H9 (cell line): ENCODE data around the gene CCBE1. TPM values are rescaled to one million over a fixed set of nuclear protein-coding genes. Genes with fewer than 3 reads are reported as not detected.

Source experiments
- DNase-seq: peaks from one replicate; pipeline ENCODE4 v3.0.0-alpha.2; 2017
- H2AFZ ChIP-seq: one replicate; pipeline ENCODE4 v1.6.1; 2013; ENCODE audit warnings: mild to moderate bottlenecking, low read length, control low read depth, moderate library complexity
- H2AK5ac ChIP-seq: 2 replicates; pipeline ENCODE4 v1.6.1; 2013; ENCODE audit warnings: low read length, control low read depth, mixed read lengths; ENCODE audit not compliant: insufficient read length
- H2BK120ac ChIP-seq: one replicate; pipeline ENCODE4 v1.6.1; 2013; ENCODE audit warnings: low read depth, mild to moderate bottlenecking, low read length, control low read depth, inconsistent platforms; ENCODE audit not compliant: poor library complexity, severe bottlenecking
- H2BK12ac ChIP-seq: 2 replicates; pipeline ENCODE4 v1.6.1; 2013; ENCODE audit warnings: low read length, control low read depth, mixed read lengths, low read depth; ENCODE audit not compliant: insufficient read length
- H2BK15ac ChIP-seq: 2 replicates; pipeline ENCODE4 v1.6.1; 2013; ENCODE audit warnings: low read depth, low read length, control low read depth
- H2BK20ac ChIP-seq: one replicate; pipeline ENCODE4 v1.6.1; 2013; ENCODE audit warnings: low read depth, mild to moderate bottlenecking, low read length, control low read depth, inconsistent platforms; ENCODE audit not compliant: poor library complexity, severe bottlenecking
- H2BK5ac ChIP-seq: 2 replicates; pipeline ENCODE4 v1.6.1; 2013; ENCODE audit warnings: low read length, control low read depth, mixed read lengths; ENCODE audit not compliant: insufficient read length
- H3K14ac ChIP-seq: 2 replicates; pipeline ENCODE4 v1.6.1; 2013; ENCODE audit warnings: low read length, control low read depth; ENCODE audit not compliant: insufficient read depth
- H3K18ac ChIP-seq: 2 replicates; pipeline ENCODE4 v1.6.1; 2013; ENCODE audit warnings: low read depth, mild to moderate bottlenecking, mixed read lengths, low read length, control low read depth; ENCODE audit not compliant: insufficient read length
- H3K23ac ChIP-seq: 2 replicates; pipeline ENCODE4 v1.6.1; 2013; ENCODE audit warnings: low read length, control low read depth, mixed read lengths, low read depth; ENCODE audit not compliant: insufficient read length
- H3K23me2 ChIP-seq: 2 replicates; pipeline ENCODE4 v1.6.1; 2013; ENCODE audit warnings: low read depth, mild to moderate bottlenecking, mixed read lengths, low read length, control low read depth; ENCODE audit not compliant: insufficient read length, poor library complexity, severe bottlenecking
- H3K27ac ChIP-seq: 2 replicates; pipeline ENCODE4 v1.5.1; 2013; ENCODE audit warnings: low read length, control low read depth, mixed read lengths, low read depth; ENCODE audit not compliant: insufficient read length
- H3K27me3 ChIP-seq: 2 replicates; pipeline ENCODE4 v1.6.1; 2013; ENCODE audit warnings: low read length, control low read depth, inconsistent platforms; ENCODE audit not compliant: insufficient read depth
- H3K4ac ChIP-seq: 2 replicates; pipeline ENCODE4 v1.6.1; 2013; ENCODE audit warnings: low read depth, mild to moderate bottlenecking, control low read depth, inconsistent platforms, low read length, moderate library complexity
- H3K4me1 ChIP-seq: 2 replicates; pipeline ENCODE4 v1.6.1; 2013; ENCODE audit warnings: low read length, control low read depth, inconsistent platforms; ENCODE audit not compliant: insufficient read depth
- H3K4me2 ChIP-seq: 2 replicates; pipeline ENCODE4 v1.6.1; 2013; ENCODE audit warnings: low read length, control low read depth, mixed read lengths; ENCODE audit not compliant: insufficient read length, insufficient read depth
- H3K56ac ChIP-seq: 2 replicates; pipeline ENCODE4 v1.6.1; 2013; ENCODE audit warnings: low read depth, mild to moderate bottlenecking, mixed read lengths, low read length, control low read depth; ENCODE audit not compliant: insufficient read length
- H3K79me1 ChIP-seq: 2 replicates; pipeline ENCODE4 v1.6.1; 2013; ENCODE audit warnings: low read depth, mild to moderate bottlenecking, moderate library complexity, low read length, control low read depth, inconsistent platforms; ENCODE audit not compliant: insufficient read depth, poor library complexity, severe bottlenecking
- H3K79me2 ChIP-seq: 2 replicates; pipeline ENCODE4 v1.6.1; 2013; ENCODE audit warnings: low read length, control low read depth, inconsistent platforms; ENCODE audit not compliant: insufficient read depth
- H3K9ac ChIP-seq: 2 replicates; pipeline ENCODE4 v1.6.1; 2013; ENCODE audit warnings: low read length, control low read depth, mixed read lengths; ENCODE audit not compliant: insufficient read length; ENCODE audit errors: extremely low read depth
- H3K9me3 ChIP-seq: one replicate; pipeline ENCODE4 v1.6.1; 2013; ENCODE audit warnings: low read depth, low read length, inconsistent platforms; ENCODE audit not compliant: control insufficient read depth
- H3T11ph ChIP-seq: one replicate; pipeline ENCODE4 v1.6.1; 2013; ENCODE audit warnings: mild to moderate bottlenecking, low read length, control low read depth, inconsistent platforms
- H4K20me1 ChIP-seq: one replicate; pipeline ENCODE4 v1.6.1; 2013; ENCODE audit not compliant: control insufficient read depth, insufficient read length, insufficient read depth
- H4K5ac ChIP-seq: 2 replicates; pipeline ENCODE4 v1.6.1; 2013; ENCODE audit warnings: low read depth, mild to moderate bottlenecking, mixed read lengths, low read length, control low read depth; ENCODE audit not compliant: insufficient read length
- H4K8ac ChIP-seq: replicated peaks from 2 replicates; pipeline ENCODE4 v1.6.1; 2013; ENCODE audit warnings: low read length, control low read depth, mixed read lengths, low read depth; ENCODE audit not compliant: insufficient read length
- H4K91ac ChIP-seq: 2 replicates; pipeline ENCODE4 v1.6.1; 2013; ENCODE audit warnings: low read depth, mild to moderate bottlenecking, moderate library complexity, mixed read lengths, low read length, control low read depth; ENCODE audit not compliant: insufficient read length
- H3K27ac Mint-ChIP-seq, 3 experiments: 2 replicates in 2 of 3; 3 replicates in 1 of 3; pipeline ENCODE4 v1.8.0; 2020 to 2021; ENCODE audit warnings: mixed read lengths in 3 of 3, mild to moderate bottlenecking in 1 of 3, moderate library complexity in 1 of 3
- H3K27me3 Mint-ChIP-seq: 2 replicates; pipeline ENCODE4 v1.8.0; 2021; ENCODE audit warnings: low read depth, mild to moderate bottlenecking, moderate library complexity, mixed read lengths
- H3K36me3 Mint-ChIP-seq, 3 experiments: 2 replicates in 2 of 3; 3 replicates in 1 of 3; pipeline ENCODE4 v1.8.0; 2020 to 2021; ENCODE audit warnings: low read depth in 3 of 3, mixed read lengths in 3 of 3; ENCODE audit not compliant: insufficient read depth in 1 of 3
- H3K4me1 Mint-ChIP-seq, 2 experiments: 2 replicates each; pipeline ENCODE4 v1.8.0; 2020; ENCODE audit warnings: mixed read lengths in 2 of 2
- H3K4me3 Mint-ChIP-seq, 2 experiments: 2 replicates in 1 of 2; 3 replicates in 1 of 2; pipeline ENCODE4 v1.8.0; 2020 to 2021; ENCODE audit warnings: mild to moderate bottlenecking in 2 of 2, mixed read lengths in 2 of 2, moderate library complexity in 1 of 2
- H3K9me3 Mint-ChIP-seq, 2 experiments: 2 replicates in 1 of 2; 3 replicates in 1 of 2; pipeline ENCODE4 v1.8.0; 2020; ENCODE audit warnings: mild to moderate bottlenecking in 2 of 2, mixed read lengths in 2 of 2, moderate library complexity in 1 of 2
- WGBS: extraction: QIAGEN DNeasy Blood & Tissue Kit; methylation state at CpG from one replicate; pipeline ENCODE4 v1.1.7; 2013; ENCODE audit warnings: missing lambda C conversion rate, low lambda C conversion rate, mixed read lengths; ENCODE audit not compliant: insufficient read length; ENCODE audit errors: extremely low coverage; 5-methylcytosine and 5-hydroxymethylcytosine counted together
- total RNA-seq: library from RNA; stranded (reverse); gene quantifications from 2 replicates; pipeline ENCODE4 v1.2.1, GENCODE V29; 2021
- TF ChIP-seq, protein P1 (sequence below): fragments of 200-600 bp; sonication (generic); conservative IDR thresholded peaks from 3 replicates; pipeline ENCODE4 v1.8.0; 2021; ENCODE audit warnings: antibody characterized with exemption, mild to moderate bottlenecking

CCBE1 gene
- total RNA-seq, 1 experiment from 2014 or later: 0.39 TPM

- Histone ChIP-seq H3K9me3 (no peaks in the 10 kb centered on the region), H3K4ac (no peak overlapping the region), H4K20me1 (no peaks in the 10 kb centered on the region), H3K79me1 (no peaks in the 10 kb centered on the region), H2BK12ac (no peak overlapping the region), H2BK120ac (no peak overlapping the region), H3K56ac (no peak overlapping the region), H4K91ac (no peak overlapping the region), H3K27me3 (no peaks in the 10 kb centered on the region), H3K4me1 (no peaks in the 10 kb centered on the region), H3K4me2 (no peak overlapping the region), H2BK5ac (no peak overlapping the region), H4K8ac (no peak overlapping the region), H3K18ac (no peak overlapping the region), H3K27ac (no peak overlapping the region), H2BK15ac (no peak overlapping the region), H2BK20ac (no peak overlapping the region), H3T11ph (no peak overlapping the region), H4K5ac (no peak overlapping the region), H3K23ac (no peak overlapping the region), H3K23me2 (no peaks in the 10 kb centered on the region), H2AFZ (no peak overlapping the region), H2AK5ac (no peak overlapping the region), H3K14ac (no peak overlapping the region), H3K79me2 (no peaks in the 10 kb centered on the region), H3K9ac (no peak overlapping the region)
- H3K9me3 Mint-ChIP-seq: no peaks in the 10 kb centered on the region
- TF ChIP-seq, protein P1, sequence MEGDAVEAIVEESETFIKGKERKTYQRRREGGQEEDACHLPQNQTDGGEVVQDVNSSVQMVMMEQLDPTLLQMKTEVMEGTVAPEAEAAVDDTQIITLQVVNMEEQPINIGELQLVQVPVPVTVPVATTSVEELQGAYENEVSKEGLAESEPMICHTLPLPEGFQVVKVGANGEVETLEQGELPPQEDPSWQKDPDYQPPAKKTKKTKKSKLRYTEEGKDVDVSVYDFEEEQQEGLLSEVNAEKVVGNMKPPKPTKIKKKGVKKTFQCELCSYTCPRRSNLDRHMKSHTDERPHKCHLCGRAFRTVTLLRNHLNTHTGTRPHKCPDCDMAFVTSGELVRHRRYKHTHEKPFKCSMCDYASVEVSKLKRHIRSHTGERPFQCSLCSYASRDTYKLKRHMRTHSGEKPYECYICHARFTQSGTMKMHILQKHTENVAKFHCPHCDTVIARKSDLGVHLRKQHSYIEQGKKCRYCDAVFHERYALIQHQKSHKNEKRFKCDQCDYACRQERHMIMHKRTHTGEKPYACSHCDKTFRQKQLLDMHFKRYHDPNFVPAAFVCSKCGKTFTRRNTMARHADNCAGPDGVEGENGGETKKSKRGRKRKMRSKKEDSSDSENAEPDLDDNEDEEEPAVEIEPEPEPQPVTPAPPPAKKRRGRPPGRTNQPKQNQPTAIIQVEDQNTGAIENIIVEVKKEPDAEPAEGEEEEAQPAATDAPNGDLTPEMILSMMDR: no peak
- H3K27ac Mint-ChIP-seq: no peak overlapping the region; a peak in 1 of 7 replicates
- no peaks in the 10 kb centered on the region for H3K36me3 Mint-ChIP-seq
- H3K4me1 Mint-ChIP-seq: peaks cover 7 to 17% of the 10 kb centered on the region in 2 experiments
- DNase-seq: no peak
- H3K27me3 Mint-ChIP-seq: no peaks in the 10 kb centered on the region; the same call in 1 of the 2 replicates
- no peak overlapping the region for H3K4me3 Mint-ChIP-seq
- no CpG with 5 or more reads among the region's 13 CpGs for WGBS
Observed at GRCh38 chr18:59454909-59455727, 242.1 kb downstream of the CCBE1 start.
